ENCODE results near the gene GABRB2.
"Not testable (repeated sequence)": the region's sequence is repeated elsewhere in the genome, so short reads cannot be mapped to it uniquely, and the experiment has no call there.

Gene GABRB2

GRCh38 chr5:161265006-161265405, 281.5 kb downstream of the GABRB2 start:
- DNase-seq (ENCODE audit: low read depth), result no peak
- no peak overlapping the region for H3K4me3 ChIP-seq (ENCODE audit: low read length)
- TF ChIP-seq CTCF (IDR thresholded peaks at IDR 0.05; ENCODE audit: insufficient read depth, low read depth, low read length, missing control alignments), result no peak

- no peak for TF ChIP-seq CTCF (IDR thresholded peaks at IDR 0.05; ENCODE audit: insufficient read depth, low read depth, low read length, missing control alignments)
- DNase-seq (ENCODE audit: low read depth), result no peak
- no peak overlapping the region for H3K4me3 ChIP-seq (ENCODE audit: low read length)
Observed at GRCh38 chr5:161263191-161263590, 283.3 kb downstream of the GABRB2 start.

- no peak for TF ChIP-seq CTCF (IDR thresholded peaks at IDR 0.05; ENCODE audit: insufficient read depth, low read depth, low read length, missing control alignments)
- H3K4me3 ChIP-seq (ENCODE audit: low read length), result no peak overlapping the region
- no peak for DNase-seq (ENCODE audit: low read depth)
Observed at GRCh38 chr5:161261668-161262323, 284.7 kb downstream of the GABRB2 start.

- no peak overlapping the region for H3K4me3 ChIP-seq (ENCODE audit: low read length)
- DNase-seq (ENCODE audit: low read depth), result no peak
- TF ChIP-seq CTCF (IDR thresholded peaks at IDR 0.05; ENCODE audit: insufficient read depth, low read depth, low read length, missing control alignments), result no peak
Observed at GRCh38 chr5:161258438-161258837, 288.1 kb downstream of the GABRB2 start.

GRCh38 chr5:161256957-161257356, 289.6 kb downstream of the GABRB2 start:
- DNase-seq (ENCODE audit: low read depth), result no peak
- H3K4me3 ChIP-seq (ENCODE audit: low read length), result no peak overlapping the region
- no peak for TF ChIP-seq CTCF (IDR thresholded peaks at IDR 0.05; ENCODE audit: insufficient read depth, low read depth, low read length, missing control alignments)

- not testable (repeated sequence) for H3K4me3 ChIP-seq (ENCODE audit: low read length); DNase-seq (ENCODE audit: low read depth)
Observed at GRCh38 chr5:161252955-161253354, 293.6 kb downstream of the GABRB2 start.

- no peak overlapping the region for H3K4me3 ChIP-seq (ENCODE audit: low read length)
- no peak for DNase-seq (ENCODE audit: low read depth)
- no peak for TF ChIP-seq CTCF (IDR thresholded peaks at IDR 0.05; ENCODE audit: insufficient read depth, low read depth, low read length, missing control alignments)
Observed at GRCh38 chr5:161246749-161247148, 299.8 kb downstream of the GABRB2 start.

GRCh38 chr5:161245846-161246245, 300.7 kb downstream of the GABRB2 start:
- not testable (repeated sequence) for DNase-seq (ENCODE audit: low read depth); H3K4me3 ChIP-seq (ENCODE audit: low read length)

Data from epithelial cell of esophagus (primary cell).